Testis (tissue), 5 donors: ENCODE results near the gene HRK. TPM values are rescaled to one million over a fixed set of nuclear protein-coding genes. Genes with fewer than 3 reads are reported as not detected.
A peak's percentile ranks its signal among the peaks of the same experiment; 100 is the strongest.

Experiments
- DNase-seq: peaks from one replicate; pipeline ENCODE4 v3.0.0-alpha.2; 2019
- H3K27ac ChIP-seq, 2 donors: fragments of 200-600 bp; sonication (generic); one replicate each; pipeline ENCODE4 v1.5.1; 2019
- H3K27me3 ChIP-seq: fragments of 200-600 bp; sonication (generic); one replicate; pipeline ENCODE4 v1.5.1; 2019
- H3K36me3 ChIP-seq: fragments of 200-600 bp; sonication (generic); one replicate; pipeline ENCODE4 v1.5.1; 2017; ENCODE audit warnings: low read depth; ENCODE audit errors: missing control alignments
- H3K4me1 ChIP-seq: fragments of 200-600 bp; sonication (generic); one replicate; pipeline ENCODE4 v1.5.1; 2019
- H3K4me3 ChIP-seq, 2 donors: fragments of 200-600 bp; sonication (generic); one replicate each; pipeline ENCODE4 v1.5.1; 2017 to 2019
- H3K9me3 ChIP-seq: fragments of 200-600 bp; sonication (generic); one replicate; pipeline ENCODE4 v1.5.1; 2017
- POLR2A ChIP-seq: fragments of 450-650 bp; IDR thresholded peaks from one replicate; pipeline ENCODE4 v1.6.1; 2017; ENCODE audit warnings: antibody characterized with exemption, mild to moderate bottlenecking, moderate library complexity
- WGBS, 2 donors: methylation state at CpG; one replicate each; pipeline ENCODE4 v1.1.5; 2018; 5-methylcytosine and 5-hydroxymethylcytosine counted together
- intact Hi-C: fragments of 100-400 bp; cut with DNase I; formaldehyde crosslinking; loops from one replicate; pipeline ENCODE4 v1.15.1; 2023; ENCODE audit warnings: low total_unique reads
- long read RNA-seq, 2 donors: transcript quantifications; one replicate each; lab custom pipeline, GENCODE V29; 2026
- polyA plus RNA-seq: library from polyadenylated mRNA; stranded (reverse); fragments of 350-450 nt; fragmentation: Illumina TruSeq; extraction: RNeasy Lipid Tissue Mini Kit (QIAGEN cat#74804); gene quantifications from one replicate; pipeline ENCODE4 v1.2.3, GENCODE V29; 2014; ENCODE audit warnings: low read depth, low replicate concordance; ENCODE audit not compliant: insufficient read depth
- total RNA-seq, 2 donors: library from RNA; depleted of rRNA; stranded (reverse); fragments of >200 nt; gene quantifications; one replicate each; pipeline ENCODE4 v1.2.3, GENCODE V29; 2016
- TF ChIP-seq, protein P1 (sequence below), 3 experiments: fragments of 450-650 bp in 2 of 3; fragments of 200-600 bp in 1 of 3; sonication (generic) in 1 of 3; IDR thresholded peaks; one replicate each; pipeline ENCODE4 v1.5.1; 2016 to 2019; ENCODE audit warnings: antibody characterized with exemption in 3 of 3, mild to moderate bottlenecking in 2 of 3, moderate library complexity in 1 of 3

The HRK gene
- total RNA-seq = 1 to 10 TPM; 1.4 to 2.5 TPM
- polyA plus RNA-seq = 0.57 TPM
- long read RNA-seq, donor 1, full-length matches to known transcripts = 9 of 9 reads
- long read RNA-seq, donor 1, partial matches to known transcripts = 0 of 9 reads
- long read RNA-seq, donor 1, other reads (novel, unspliced or antisense) = 0 of 9 reads
- long read RNA-seq, donor 2, full-length matches to known transcripts = 5 of 5 reads
- long read RNA-seq, donor 2, partial matches to known transcripts = 0 of 5 reads
- long read RNA-seq, donor 2, other reads (novel, unspliced or antisense) = 0 of 5 reads

DNA sequence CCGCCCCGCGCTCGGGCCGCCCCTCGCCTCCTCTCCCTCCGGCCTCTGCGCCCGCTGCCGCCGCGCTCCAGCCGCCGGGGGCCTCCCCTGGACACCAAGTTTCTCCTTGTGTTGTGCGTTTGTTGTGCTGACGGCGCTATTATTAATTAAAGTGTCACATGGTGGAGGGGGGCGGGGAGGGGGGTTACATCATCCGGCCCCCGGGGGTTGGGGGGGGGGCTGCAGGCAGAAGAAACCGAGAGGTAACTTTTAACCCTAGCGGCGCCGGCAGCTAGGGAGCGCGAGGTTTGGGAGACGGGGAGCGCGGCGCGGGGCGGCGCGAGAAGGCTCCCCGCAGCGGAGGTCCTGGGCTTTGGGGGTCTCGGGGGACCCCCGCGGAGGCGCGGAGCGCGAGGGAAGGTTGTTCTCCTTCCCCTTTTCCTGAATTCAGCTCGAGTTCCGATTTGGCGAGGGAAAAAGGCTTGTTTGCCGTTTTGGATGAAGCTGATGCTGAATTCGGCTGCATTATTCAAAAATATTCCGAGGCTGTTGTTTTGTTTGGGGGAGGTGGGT, at the start of gene HRK:
TSS of gene HRK (minus strand) at position 117 of the 552 bp plus-strand sequence. CDS start 134 bp downstream, outside the sequence.
- TF ChIP-seq, protein P1, sequence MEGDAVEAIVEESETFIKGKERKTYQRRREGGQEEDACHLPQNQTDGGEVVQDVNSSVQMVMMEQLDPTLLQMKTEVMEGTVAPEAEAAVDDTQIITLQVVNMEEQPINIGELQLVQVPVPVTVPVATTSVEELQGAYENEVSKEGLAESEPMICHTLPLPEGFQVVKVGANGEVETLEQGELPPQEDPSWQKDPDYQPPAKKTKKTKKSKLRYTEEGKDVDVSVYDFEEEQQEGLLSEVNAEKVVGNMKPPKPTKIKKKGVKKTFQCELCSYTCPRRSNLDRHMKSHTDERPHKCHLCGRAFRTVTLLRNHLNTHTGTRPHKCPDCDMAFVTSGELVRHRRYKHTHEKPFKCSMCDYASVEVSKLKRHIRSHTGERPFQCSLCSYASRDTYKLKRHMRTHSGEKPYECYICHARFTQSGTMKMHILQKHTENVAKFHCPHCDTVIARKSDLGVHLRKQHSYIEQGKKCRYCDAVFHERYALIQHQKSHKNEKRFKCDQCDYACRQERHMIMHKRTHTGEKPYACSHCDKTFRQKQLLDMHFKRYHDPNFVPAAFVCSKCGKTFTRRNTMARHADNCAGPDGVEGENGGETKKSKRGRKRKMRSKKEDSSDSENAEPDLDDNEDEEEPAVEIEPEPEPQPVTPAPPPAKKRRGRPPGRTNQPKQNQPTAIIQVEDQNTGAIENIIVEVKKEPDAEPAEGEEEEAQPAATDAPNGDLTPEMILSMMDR (IDR thresholded peaks at IDR 0.05) = no peak
- no peak for TF ChIP-seq POLR2A
- H3K27me3 ChIP-seq = no peaks in the 10 kb centered on the region
- DNase-seq = peak; percentile 48
- intact Hi-C loops = loop anchor here (10.0 kb wide), 1 partner anchor 147 kb away; the partner anchor contains the start of genes RNFT2 and SPRING1
- H3K4me3 ChIP-seq = peak within 1 kb of the TSS; percentile 18 to 45
- peaks cover 14% of the 10 kb centered on the region for H3K4me1 ChIP-seq
- WGBS, 2 donors = 0 to 1% methylated on average over 23 to 38 of the region's 49 CpGs
- no peak within 1 kb of the TSS for H3K27ac ChIP-seq
- H3K9me3 ChIP-seq = no peaks in the 10 kb centered on the region
- H3K36me3 ChIP-seq = no peaks in the 10 kb centered on the region

DNA sequence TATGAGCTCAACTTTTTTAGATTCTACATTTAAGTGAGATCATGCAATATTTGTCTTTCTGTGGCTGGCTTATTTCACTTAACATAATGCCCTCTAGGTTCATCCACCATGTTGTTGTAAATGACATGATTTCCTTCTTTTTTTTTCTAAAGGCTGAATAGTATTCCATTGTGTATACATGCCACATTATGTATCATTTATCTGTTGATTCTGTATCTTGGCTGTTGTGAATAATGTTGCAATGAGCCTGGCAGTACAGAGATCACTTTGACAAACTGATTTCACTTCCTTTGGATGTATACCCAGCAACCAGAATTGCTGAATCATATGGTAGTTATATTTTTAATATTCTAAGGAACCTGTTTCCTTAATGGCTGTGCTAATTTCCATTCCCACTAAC, 48.6 kb upstream of the HRK start:
- TF ChIP-seq, protein P1 (IDR thresholded peaks at IDR 0.05) = no peak
- no peak for TF ChIP-seq POLR2A
- H3K27ac ChIP-seq = no peak overlapping the region
- no peaks in the 10 kb centered on the region for H3K36me3 ChIP-seq
- no peaks in the 10 kb centered on the region for H3K9me3 ChIP-seq
- no peak overlapping the region for H3K4me3 ChIP-seq
- H3K27me3 ChIP-seq = no peaks in the 10 kb centered on the region
- peaks cover 17% of the 10 kb centered on the region for H3K4me1 ChIP-seq
- intact Hi-C loops = no loop called here
- DNase-seq = no peak

DNA sequence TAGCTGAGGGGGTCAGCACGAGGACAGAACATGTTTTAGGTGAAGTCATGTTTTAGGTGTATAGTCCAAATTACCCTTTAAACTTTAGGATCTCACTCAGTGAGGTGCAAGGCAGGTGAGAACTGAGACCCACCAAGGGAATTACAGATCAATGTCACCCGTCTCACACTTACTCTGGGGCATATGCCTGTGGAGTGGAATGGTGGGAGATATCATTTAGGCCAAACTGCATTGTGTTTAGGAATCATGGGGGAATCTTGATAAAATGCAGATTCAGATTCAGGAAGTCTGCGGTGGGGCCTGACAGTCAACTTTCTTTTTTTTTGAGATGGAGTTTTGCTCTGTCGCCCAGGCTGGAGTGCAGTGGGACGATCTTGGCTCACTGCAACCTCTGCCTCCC, 47.3 kb upstream of the HRK start:
- no peak overlapping the region for H3K27ac ChIP-seq
- no peaks in the 10 kb centered on the region for H3K27me3 ChIP-seq
- no peaks in the 10 kb centered on the region for H3K36me3 ChIP-seq
- intact Hi-C loops = no loop called here
- peaks cover 8% of the 10 kb centered on the region for H3K4me1 ChIP-seq
- H3K4me3 ChIP-seq = no peak overlapping the region
- no peak for DNase-seq
- H3K9me3 ChIP-seq = no peaks in the 10 kb centered on the region
- 92 to 99% methylated on average over 5 of the region's 5 CpGs for WGBS, 2 donors
- TF ChIP-seq, protein P1 (IDR thresholded peaks at IDR 0.05) = no peak
- TF ChIP-seq POLR2A = no peak

DNA sequence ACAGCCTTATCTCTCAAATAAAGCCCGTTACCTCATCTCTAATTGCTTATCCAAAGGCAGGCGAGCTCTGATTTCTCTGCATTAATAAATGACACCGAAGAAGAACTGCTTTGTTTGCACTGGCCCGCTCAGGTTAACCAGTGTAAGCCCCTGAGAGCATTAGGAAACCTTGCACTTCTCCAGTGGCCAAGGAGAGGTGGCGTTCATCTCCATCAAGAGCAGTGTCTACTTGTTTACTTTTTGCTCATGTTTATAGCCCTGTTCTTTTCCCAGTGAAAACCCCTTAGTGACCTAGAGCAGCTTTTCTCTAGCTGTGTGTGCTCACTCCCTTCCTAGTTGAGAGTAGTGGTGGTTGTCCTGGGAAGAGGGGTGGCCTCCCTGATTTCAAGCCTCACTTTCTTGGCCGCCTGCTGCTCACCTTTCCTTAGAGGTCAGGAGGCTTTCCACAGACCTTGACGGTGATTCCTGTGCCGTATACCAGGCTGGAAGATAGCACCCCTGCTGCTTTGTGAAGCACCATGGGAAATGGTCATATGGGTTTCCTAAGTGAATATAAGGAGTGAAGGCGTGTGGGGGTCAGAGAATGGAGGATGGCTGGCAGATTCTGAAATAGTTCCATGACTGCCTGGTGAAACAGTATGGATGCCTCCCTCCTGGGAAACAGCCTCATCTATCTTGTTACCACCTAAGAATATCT, 46.2 kb upstream of the HRK start:
- H3K27ac ChIP-seq = no peak overlapping the region
- WGBS, 2 donors = 68 to 69% methylated on average over 9 of the region's 9 CpGs
- H3K27me3 ChIP-seq = no peaks in the 10 kb centered on the region
- no peak overlapping the region for H3K4me3 ChIP-seq
- H3K9me3 ChIP-seq = no peaks in the 10 kb centered on the region
- intact Hi-C loops = no loop called here
- no peaks in the 10 kb centered on the region for H3K36me3 ChIP-seq
- no peaks in the 10 kb centered on the region for H3K4me1 ChIP-seq
- DNase-seq = no peak
- TF ChIP-seq POLR2A = no peak
- TF ChIP-seq, protein P1 (IDR thresholded peaks at IDR 0.05) = no peak
